ENCODE measurements around the gene PRR23E.

PRR23E gene

GRCh38 chr3:127207727-127208482, 15.0 kb downstream of the PRR23E start:
- no peak for DNase-seq (ENCODE audit: low read depth in 3 of 3, low spot score in 1 of 3)

- no peak for DNase-seq (ENCODE audit: low read depth in 3 of 3, low spot score in 1 of 3)
These were observed 15.7 kb downstream of the PRR23E start for GRCh38 chr3:127208483-127209100.

GRCh38 chr3:127209155-127209839, 16.4 kb downstream of the PRR23E start:
- no peak for DNase-seq (ENCODE audit: low read depth in 3 of 3, low spot score in 1 of 3)

- no peak for DNase-seq (ENCODE audit: low read depth in 3 of 3, low spot score in 1 of 3)
These were observed 17.1 kb downstream of the PRR23E start for GRCh38 chr3:127209840-127210653.

- no peak for DNase-seq (ENCODE audit: low read depth in 3 of 3, low spot score in 1 of 3)
These were observed 17.7 kb downstream of the PRR23E start for GRCh38 chr3:127210654-127210943.

GRCh38 chr3:127211118-127212060, 18.5 kb downstream of the PRR23E start:
- no peak for DNase-seq (ENCODE audit: low read depth in 3 of 3, low spot score in 1 of 3)

GRCh38 chr3:127212231-127212630, 19.3 kb downstream of the PRR23E start:
- DNase-seq (ENCODE audit: low read depth in 3 of 3, low spot score in 1 of 3): no peak

GRCh38 chr3:127212711-127213110, 19.8 kb downstream of the PRR23E start:
- DNase-seq (ENCODE audit: low read depth in 3 of 3, low spot score in 1 of 3): no peak

- no peak for DNase-seq (ENCODE audit: low read depth in 3 of 3, low spot score in 1 of 3)
These were observed 20.5 kb downstream of the PRR23E start for GRCh38 chr3:127213381-127213918.

GRCh38 chr3:127214975-127215374, 22.0 kb downstream of the PRR23E start:
- no peak for DNase-seq (ENCODE audit: low read depth in 3 of 3, low spot score in 1 of 3)

GRCh38 chr3:127215714-127216414, 22.9 kb downstream of the PRR23E start:
- DNase-seq (ENCODE audit: low read depth in 3 of 3, low spot score in 1 of 3): no peak

- no peak for DNase-seq (ENCODE audit: low read depth in 3 of 3, low spot score in 1 of 3)
These were observed 23.7 kb downstream of the PRR23E start for GRCh38 chr3:127216415-127217261.

GRCh38 chr3:127217596-127218453, 24.9 kb downstream of the PRR23E start:
- DNase-seq (ENCODE audit: low read depth in 3 of 3, low spot score in 1 of 3): no peak

GRCh38 chr3:127218454-127218922, 25.6 kb downstream of the PRR23E start:
- no peak for DNase-seq (ENCODE audit: low read depth in 3 of 3, low spot score in 1 of 3)

GRCh38 chr3:127220497-127220896, 27.6 kb downstream of the PRR23E start:
- no peak for DNase-seq (ENCODE audit: low read depth in 3 of 3, low spot score in 1 of 3)

- DNase-seq (ENCODE audit: low read depth in 3 of 3, low spot score in 1 of 3): no peak
These were observed 28.1 kb downstream of the PRR23E start for GRCh38 chr3:127221037-127221436.

- DNase-seq (ENCODE audit: low read depth in 3 of 3, low spot score in 1 of 3): no peak
These were observed 28.6 kb downstream of the PRR23E start for GRCh38 chr3:127221446-127222035.

Data from stimulated activated CD4-positive, alpha-beta T cell treated with anti-CD3 and anti-CD28 coated beads, TNF-alpha, amount 100 ng/mL, for 1 hour (primary cell).